Esophagus squamous epithelium (tissue), 5 donors: ENCODE measurements around the gene DGUOK. TPM values are rescaled to one million over a fixed set of nuclear protein-coding genes. Genes with fewer than 3 reads are reported as not detected.

Experiments
- DNase-seq: peaks from one replicate; lab custom pipeline; 2025; lab: John Stamatoyannopoulos, UW
- H3K27ac ChIP-seq, 4 donors: fragments of 200-600 bp; sonication (generic); one replicate each; pipeline ENCODE4 v1.5.1; 2016 to 2019; ENCODE audit warnings: mild to moderate bottlenecking in 1 of 4
- H3K27me3 ChIP-seq, 4 donors: fragments of 200-600 bp; sonication (generic); 1 replicate in 3 of 4; 2 replicates in 1 of 4; pipeline versions ENCODE4 v1.5.1 to v1.6.0; 2017 to 2021; ENCODE audit warnings: antibody characterized with exemption in 1 of 4
- H3K36me3 ChIP-seq, 3 donors: fragments of 200-600 bp; sonication (generic); one replicate each; pipeline ENCODE4 v1.5.1; 2016 to 2019
- H3K4me1 ChIP-seq, 3 donors: fragments of 200-600 bp; sonication (generic); one replicate each; pipeline ENCODE4 v1.5.1; 2017 to 2019
- H3K4me3 ChIP-seq, 4 donors: fragments of 200-600 bp; sonication (generic); 1 replicate in 3 of 4; 2 replicates in 1 of 4; pipeline ENCODE4 v1.5.1; 2016 to 2019; ENCODE audit warnings: mild to moderate bottlenecking in 2 of 4, moderate library complexity in 1 of 4
- H3K9me3 ChIP-seq, 3 donors: fragments of 200-600 bp; sonication (generic); one replicate each; pipeline ENCODE4 v1.5.1; 2016 to 2019
- CTCF ChIP-seq, 6 experiments: fragments of 450-650 bp in 4 of 6; fragments of 200-600 bp in 2 of 6; sonication (generic) in 2 of 6; IDR thresholded peaks; one replicate each; pipeline ENCODE4 v1.5.1; 2016 to 2019; ENCODE audit warnings: antibody characterized with exemption in 6 of 6, mild to moderate bottlenecking in 4 of 6, moderate library complexity in 4 of 6
- POLR2A ChIP-seq, 4 donors: fragments of 450-650 bp; IDR thresholded peaks; one replicate each; pipeline ENCODE4 v1.6.1; 2017; ENCODE audit warnings: antibody characterized with exemption in 4 of 4, mild to moderate bottlenecking in 4 of 4, moderate library complexity in 3 of 4
- WGBS, 2 donors: methylation state at CpG; one replicate each; pipeline ENCODE4 v1.1.5; 2018; 5-methylcytosine and 5-hydroxymethylcytosine counted together
- intact Hi-C: fragments of 100-400 bp; cut with DNase I; formaldehyde crosslinking; loops from one replicate; pipeline ENCODE4 v1.15.0; 2022
- total RNA-seq, 4 donors: library from RNA; depleted of rRNA; stranded (reverse); fragments of >200 nt; gene quantifications; one replicate each; pipeline ENCODE4 v1.1.0, GENCODE V29; 2016
- donor health status: DM: yes; HTN: yes; CAD: no.

The DGUOK gene
- total RNA-seq, 4 donors from 2014 or later, result 23.5 to 53.4 (median 40.2) TPM

DNA sequence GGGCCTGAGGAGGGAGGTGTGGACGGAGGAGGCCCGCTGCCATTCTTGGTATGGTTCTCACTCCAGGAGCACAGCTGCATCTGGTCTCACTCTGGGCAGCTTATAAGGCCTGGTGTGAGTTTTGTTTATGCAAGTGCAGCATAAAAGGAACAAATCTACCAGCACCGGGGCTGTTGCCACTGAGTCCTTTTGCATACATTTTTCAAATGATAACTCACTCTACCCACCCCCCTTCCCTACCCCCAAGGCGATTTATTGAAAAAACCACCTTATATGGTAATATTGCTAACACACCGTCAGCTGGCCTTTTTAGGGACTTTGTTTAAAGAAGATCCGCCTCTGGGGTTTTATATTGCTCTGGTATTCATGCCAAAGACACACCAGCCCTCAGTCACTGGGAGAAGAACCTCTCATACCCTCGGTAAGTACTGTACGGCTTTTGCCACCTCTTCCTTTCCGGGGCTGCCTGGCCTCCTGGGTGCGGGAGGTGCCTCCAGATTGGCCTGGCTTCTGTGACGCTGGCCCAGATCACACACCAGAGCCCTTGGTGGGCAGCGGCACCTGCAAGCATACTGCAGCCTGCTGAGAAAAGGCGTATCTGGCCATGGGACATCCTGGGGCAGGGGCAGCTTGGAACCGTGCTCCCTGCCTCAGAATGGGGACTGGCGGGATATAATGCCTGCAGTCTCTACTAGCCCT is 33.9 kb upstream of the DGUOK start, which contains the start of gene ACTG2:
ACTG2 (plus strand) TSS at position 378 of the 699 bp plus-strand sequence. CDS start 8,304 bp downstream, outside the sequence.
- 53 to 72% methylated on average over 9 to 13 of the region's 15 CpGs for WGBS, 2 donors
- intact Hi-C loops, result no loop called here
- TF ChIP-seq POLR2A (IDR thresholded peaks at IDR 0.05) (peak in 2 of 4 donors; percentile 53 to 78), CTCF (IDR thresholded peaks at IDR 0.05) (no peak)
- peaks cover 0 to 10% (median 0%) of the 10 kb centered on the region in 3 donors for H3K4me1 ChIP-seq
- H3K27me3 ChIP-seq, result no peaks in the 10 kb centered on the region
- peak within 1 kb of the TSS; percentile 67 to 89 (median 83) for H3K27ac ChIP-seq
- peak within 1 kb of the TSS; percentile 14 to 58 (median 41) for H3K4me3 ChIP-seq
- H3K9me3 ChIP-seq, result no peaks in the 10 kb centered on the region
- no peaks in the 10 kb centered on the region for H3K36me3 ChIP-seq
- DNase-seq, result no peak

DNA sequence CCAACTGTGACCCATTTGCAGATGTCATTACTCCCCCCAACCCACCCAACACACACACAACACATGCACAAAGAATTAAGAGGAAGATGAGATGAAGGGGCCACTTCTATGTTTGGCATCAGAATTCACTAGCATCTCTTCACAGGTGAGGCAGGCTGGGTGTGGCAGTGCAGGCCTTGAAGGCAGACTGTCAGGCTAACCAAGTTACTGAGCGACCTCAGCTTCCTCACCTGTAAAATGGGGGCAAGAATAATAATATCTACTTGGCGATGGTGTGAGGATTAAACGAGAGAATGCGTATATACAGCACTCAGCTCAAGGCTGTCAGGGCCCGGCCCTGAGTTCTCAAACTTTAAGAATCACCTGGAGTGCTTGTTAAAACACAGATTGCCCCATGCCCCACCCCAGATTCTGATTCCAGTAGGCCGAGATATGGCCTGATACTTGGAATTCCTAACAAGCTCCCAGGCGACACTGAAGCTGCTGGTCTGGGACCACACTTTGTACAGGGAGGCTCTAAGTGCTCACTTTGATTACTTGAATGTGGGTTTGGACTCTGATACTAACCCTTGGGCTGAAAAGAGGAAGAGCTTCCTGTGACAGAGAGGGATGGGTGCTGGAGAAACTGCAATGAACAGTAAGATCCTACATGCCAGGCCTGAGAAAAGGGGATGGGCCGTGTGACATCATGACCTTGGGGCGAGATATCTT is 32.8 kb upstream of the DGUOK start:
- DNase-seq, result no peak
- no peak for TF ChIP-seq POLR2A (IDR thresholded peaks at IDR 0.05)
- TF ChIP-seq CTCF (IDR thresholded peaks at IDR 0.05), result no peak
- H3K9me3 ChIP-seq, result no peaks in the 10 kb centered on the region
- peak overlapping the region; percentile 14 to 58 (median 41) for H3K4me3 ChIP-seq
- WGBS, 2 donors, result 71 to 83% methylated on average over 5 to 9 of the region's 9 CpGs
- H3K27me3 ChIP-seq, result no peaks in the 10 kb centered on the region
- H3K36me3 ChIP-seq, result no peaks in the 10 kb centered on the region
- peaks cover 0 to 10% (median 0%) of the 10 kb centered on the region in 3 donors for H3K4me1 ChIP-seq
- peak overlapping the region; percentile 67 to 89 (median 83) for H3K27ac ChIP-seq
- intact Hi-C loops, result no loop called here

GRCh38 chr2:73894475-73894850 is 32.2 kb upstream of the DGUOK start:
- Histone ChIP-seq H3K4me1 (peaks cover 0 to 10% (median 0%) of the 10 kb centered on the region in 3 donors), H3K4me3 (peak overlapping the region; percentile 14 to 58 (median 41)), H3K27ac (peak overlapping the region; percentile 67 to 89 (median 83)), H3K9me3 (no peaks in the 10 kb centered on the region), H3K36me3 (no peaks in the 10 kb centered on the region), H3K27me3 (no peaks in the 10 kb centered on the region)
- TF ChIP-seq CTCF (IDR thresholded peaks at IDR 0.05) (no peak), POLR2A (IDR thresholded peaks at IDR 0.05) (no peak)
- DNase-seq, result no peak
- 81 to 93% methylated on average over 2 of the region's 2 CpGs for WGBS, 2 donors
- intact Hi-C loops, result no loop called here

- H3K4me3 ChIP-seq, result peak overlapping the region; percentile 14 to 58 (median 41)
- peak overlapping the region; percentile 67 to 89 (median 83) for H3K27ac ChIP-seq
- 67 to 73% methylated on average over 6 of the region's 6 CpGs for WGBS, 2 donors
- H3K9me3 ChIP-seq, result no peaks in the 10 kb centered on the region
- TF ChIP-seq POLR2A (IDR thresholded peaks at IDR 0.05) (no peak), CTCF (IDR thresholded peaks at IDR 0.05) (no peak)
- peaks cover 0 to 10% (median 0%) of the 10 kb centered on the region in 3 donors for H3K4me1 ChIP-seq
- H3K36me3 ChIP-seq, result no peaks in the 10 kb centered on the region
- no peak for DNase-seq
- no peaks in the 10 kb centered on the region for H3K27me3 ChIP-seq
- intact Hi-C loops, result no loop called here
These were observed 31.8 kb upstream of the DGUOK start for GRCh38 chr2:73894877-73895276.

GRCh38 chr2:73895473-73895872 is 31.2 kb upstream of the DGUOK start:
- H3K4me3 ChIP-seq, result peak overlapping the region in 3 of 4 donors; percentile 40 to 58 (median 42)
- peak overlapping the region; percentile 67 to 89 (median 83) for H3K27ac ChIP-seq
- no peaks in the 10 kb centered on the region for H3K27me3 ChIP-seq
- peaks cover 0 to 10% (median 0%) of the 10 kb centered on the region in 3 donors for H3K4me1 ChIP-seq
- no peak for TF ChIP-seq POLR2A (IDR thresholded peaks at IDR 0.05)
- no peak for TF ChIP-seq CTCF (IDR thresholded peaks at IDR 0.05)
- intact Hi-C loops, result no loop called here
- no peak for DNase-seq
- 68 to 71% methylated on average over 9 of the region's 9 CpGs for WGBS, 2 donors
- H3K36me3 ChIP-seq, result no peaks in the 10 kb centered on the region
- H3K9me3 ChIP-seq, result no peaks in the 10 kb centered on the region
